ENCODE results near the gene LRRC7.

LRRC7 gene

GRCh38 chr1:69737527-69738185 is 169.9 kb downstream of the LRRC7 start:
- Histone ChIP-seq H3K79me2 (ENCODE audit: insufficient read depth, low read length) (no peaks in the 10 kb centered on the region), H4K20me1 (ENCODE audit: insufficient read depth, low read length) (no peaks in the 10 kb centered on the region), H3K27me3 (ENCODE audit: insufficient read depth, low read length, poor library complexity) (no peaks in the 10 kb centered on the region), H2AFZ (ENCODE audit: low read depth, low read length) (no peak overlapping the region), H3K4me1 (ENCODE audit: insufficient read depth, low read length) (no peaks in the 10 kb centered on the region), H3K9ac (ENCODE audit: low read depth, low read length) (no peak overlapping the region), H3K4me2 (ENCODE audit: insufficient read depth, low read length) (no peak overlapping the region), H3K4me3 (ENCODE audit: low read depth in 1 of 2, low read length in 2 of 2) (no peak overlapping the region), H3K36me3 (ENCODE audit: insufficient read depth, low read length) (no peaks in the 10 kb centered on the region), H3K27ac (ENCODE audit: low read length) (no peak overlapping the region), H3K9me3 (ENCODE audit: insufficient read depth, low read length, severe bottlenecking) (no peaks in the 10 kb centered on the region)
- DNase-seq (peak; percentile 38), ATAC-seq (ENCODE audit: insufficient read depth, low read depth) (peak; percentile 78)
- TF ChIP-seq EZH2 (IDR thresholded peaks at IDR 0.05; ENCODE audit: borderline replicate concordance, low read depth, low read length, severe bottlenecking) (no peak), CTCF (IDR thresholded peaks at IDR 0.05; ENCODE audit: borderline replicate concordance, extremely low read depth, low read length, poor library complexity, severe bottlenecking) (peak; percentile 81)

- Histone ChIP-seq H3K9ac (ENCODE audit: low read depth, low read length) (no peak overlapping the region), H3K9me3 (ENCODE audit: insufficient read depth, low read length, severe bottlenecking) (no peaks in the 10 kb centered on the region)
Observed at GRCh38 chr1:69738458-69739250, 170.9 kb downstream of the LRRC7 start.

GRCh38 chr1:69739251-69739605 is 171.5 kb downstream of the LRRC7 start:
- Histone ChIP-seq H3K4me2 (ENCODE audit: insufficient read depth, low read length) (no peak overlapping the region), H2AFZ (ENCODE audit: low read depth, low read length) (no peak overlapping the region), H3K79me2 (ENCODE audit: insufficient read depth, low read length) (no peaks in the 10 kb centered on the region), H3K9me3 (ENCODE audit: insufficient read depth, low read length, severe bottlenecking) (no peaks in the 10 kb centered on the region), H3K4me1 (ENCODE audit: insufficient read depth, low read length) (no peaks in the 10 kb centered on the region), H3K4me3 (ENCODE audit: low read depth in 1 of 2, low read length in 2 of 2) (no peak overlapping the region), H3K27ac (ENCODE audit: low read length) (no peak overlapping the region), H3K9ac (ENCODE audit: low read depth, low read length) (no peak overlapping the region), H3K27me3 (ENCODE audit: insufficient read depth, low read length, poor library complexity) (no peaks in the 10 kb centered on the region), H4K20me1 (ENCODE audit: insufficient read depth, low read length) (no peaks in the 10 kb centered on the region), H3K36me3 (ENCODE audit: insufficient read depth, low read length) (no peaks in the 10 kb centered on the region)
- ATAC-seq (ENCODE audit: insufficient read depth, low read depth) (no peak), DNase-seq (no peak)
- TF ChIP-seq EZH2 (IDR thresholded peaks at IDR 0.05; ENCODE audit: borderline replicate concordance, low read depth, low read length, severe bottlenecking) (no peak), CTCF (IDR thresholded peaks at IDR 0.05; ENCODE audit: borderline replicate concordance, extremely low read depth, low read length, poor library complexity, severe bottlenecking) (no peak)

More at GRCh38 chr1:69738458-69739250, 170.9 kb downstream of the LRRC7 start:
- Histone ChIP-seq H4K20me1 (ENCODE audit: insufficient read depth, low read length) (no peaks in the 10 kb centered on the region), H3K4me1 (ENCODE audit: insufficient read depth, low read length) (no peaks in the 10 kb centered on the region), H3K79me2 (ENCODE audit: insufficient read depth, low read length) (no peaks in the 10 kb centered on the region), H3K4me3 (ENCODE audit: low read depth in 1 of 2, low read length in 2 of 2) (no peak overlapping the region), H3K4me2 (ENCODE audit: insufficient read depth, low read length) (no peak overlapping the region), H3K36me3 (ENCODE audit: insufficient read depth, low read length) (no peaks in the 10 kb centered on the region), H3K27ac (ENCODE audit: low read length) (no peak overlapping the region), H2AFZ (ENCODE audit: low read depth, low read length) (no peak overlapping the region), H3K27me3 (ENCODE audit: insufficient read depth, low read length, poor library complexity) (no peaks in the 10 kb centered on the region)
- ATAC-seq (ENCODE audit: insufficient read depth, low read depth) (no peak), DNase-seq (no peak)
- TF ChIP-seq CTCF (IDR thresholded peaks at IDR 0.05; ENCODE audit: borderline replicate concordance, extremely low read depth, low read length, poor library complexity, severe bottlenecking) (no peak), EZH2 (IDR thresholded peaks at IDR 0.05; ENCODE audit: borderline replicate concordance, low read depth, low read length, severe bottlenecking) (no peak)

Measured in DND-41 (cell line).